UCSD-AML1 (cell line): ENCODE data around the gene CTNNA2.

Experiments used
- DNase-seq: peaks from one replicate; lab custom pipeline; 2025; ENCODE audit not compliant: unreplicated experiment; lab: John Stamatoyannopoulos, UW

CTNNA2 gene

GRCh38 chr2:79611448-79612016 is 98.7 kb downstream of the CTNNA2 start:
- no peak for DNase-seq

DNA sequence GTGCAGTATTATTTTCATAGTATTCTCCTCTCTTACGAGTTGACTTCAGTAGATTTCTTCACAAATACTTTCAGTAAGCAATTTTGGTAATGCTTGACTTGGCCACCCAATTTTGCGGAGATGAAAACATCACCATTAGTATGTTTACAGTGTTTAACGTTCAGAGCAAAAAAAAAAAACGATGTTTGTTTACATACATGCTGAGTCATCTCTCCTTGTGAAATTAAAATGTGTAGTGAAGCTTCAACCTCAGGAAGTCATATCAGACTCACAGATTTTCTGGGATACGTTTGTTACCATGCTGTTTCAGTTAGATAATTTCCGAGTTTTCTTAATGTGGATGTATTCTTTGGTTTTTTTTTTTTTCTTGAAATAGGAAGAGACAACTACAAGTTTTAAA is 100.1 kb downstream of the CTNNA2 start:
- DNase-seq = no peak

- no peak for DNase-seq
Observed at GRCh38 chr2:79619442-79619841, 106.6 kb downstream of the CTNNA2 start.

GRCh38 chr2:79619976-79620375 is 107.1 kb downstream of the CTNNA2 start:
- no peak for DNase-seq

GRCh38 chr2:79620679-79621078 is 107.8 kb downstream of the CTNNA2 start:
- no peak for DNase-seq

GRCh38 chr2:79621252-79621651 is 108.4 kb downstream of the CTNNA2 start:
- DNase-seq = no peak

- no peak for DNase-seq
Observed at GRCh38 chr2:79621755-79622154, 108.9 kb downstream of the CTNNA2 start.

- DNase-seq = no peak
Observed at GRCh38 chr2:79622508-79622907, 109.7 kb downstream of the CTNNA2 start.

GRCh38 chr2:79627237-79627636 is 114.4 kb downstream of the CTNNA2 start:
- DNase-seq = peak; percentile 70

- DNase-seq = no peak
Observed at GRCh38 chr2:79630060-79630459, 117.2 kb downstream of the CTNNA2 start.

- DNase-seq = no peak
Observed at GRCh38 chr2:79630972-79631557, 118.2 kb downstream of the CTNNA2 start.

DNA sequence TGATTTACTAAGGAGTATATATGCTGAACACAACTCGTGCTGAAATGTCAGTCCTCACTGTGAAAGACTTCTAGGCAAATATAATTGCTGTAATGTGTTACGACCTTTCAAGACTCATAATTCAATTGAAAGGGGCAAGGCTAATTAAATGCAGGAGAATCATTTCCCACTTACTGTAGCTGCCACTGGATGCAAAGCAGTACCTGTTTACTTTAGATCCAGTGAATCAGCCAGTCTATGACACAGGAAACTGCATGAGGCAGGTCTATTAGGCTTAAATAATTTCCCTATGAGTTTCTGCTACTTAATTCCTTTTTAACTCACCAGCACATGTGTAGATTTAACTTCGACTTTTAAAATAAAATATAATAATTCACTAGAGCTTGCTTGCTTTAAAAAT is 125.6 kb downstream of the CTNNA2 start:
- DNase-seq = no peak

GRCh38 chr2:79638954-79639353 is 126.1 kb downstream of the CTNNA2 start:
- no peak for DNase-seq

- DNase-seq = no peak
Observed at GRCh38 chr2:79640001-79640400, 127.2 kb downstream of the CTNNA2 start.

DNA sequence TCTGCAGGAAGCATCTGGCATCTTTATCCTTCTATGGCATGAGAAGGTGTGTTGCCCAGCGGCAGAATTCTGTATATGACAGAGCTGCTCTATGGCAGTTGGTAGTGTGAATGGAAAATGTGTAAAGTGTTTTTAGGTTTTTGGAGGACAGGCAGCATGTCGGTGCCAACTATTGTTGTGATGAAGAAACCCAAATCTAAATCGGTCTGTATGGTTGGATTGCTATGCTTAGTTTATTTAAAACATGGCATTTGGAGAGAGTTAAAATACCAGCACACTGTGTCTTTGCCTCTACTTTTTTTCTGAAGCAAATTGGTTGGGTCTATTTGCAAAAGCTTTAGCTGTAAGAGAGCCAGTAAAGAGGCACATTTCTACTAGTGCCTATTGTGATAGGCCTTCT is 136.7 kb downstream of the CTNNA2 start:
- no peak for DNase-seq

DNA sequence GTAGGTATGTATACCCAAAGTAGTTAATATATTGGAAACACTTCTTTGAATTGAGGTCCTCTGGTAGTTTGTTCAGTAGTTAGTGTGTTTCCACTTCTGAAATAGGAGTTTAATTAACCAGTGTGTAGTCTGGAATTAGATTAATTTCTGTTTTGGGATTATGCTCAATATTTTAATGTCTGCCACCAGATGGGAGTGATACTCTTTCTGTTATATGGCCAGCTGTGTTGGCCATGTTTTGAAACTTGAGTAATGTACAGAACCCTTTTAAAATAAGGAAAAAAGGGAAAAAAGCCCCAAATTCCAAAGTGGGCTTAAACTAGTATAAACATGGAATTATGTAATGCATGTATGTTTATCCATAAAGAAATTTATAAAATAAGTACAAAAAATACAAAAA is 147.7 kb downstream of the CTNNA2 start:
- DNase-seq = no peak

DNA sequence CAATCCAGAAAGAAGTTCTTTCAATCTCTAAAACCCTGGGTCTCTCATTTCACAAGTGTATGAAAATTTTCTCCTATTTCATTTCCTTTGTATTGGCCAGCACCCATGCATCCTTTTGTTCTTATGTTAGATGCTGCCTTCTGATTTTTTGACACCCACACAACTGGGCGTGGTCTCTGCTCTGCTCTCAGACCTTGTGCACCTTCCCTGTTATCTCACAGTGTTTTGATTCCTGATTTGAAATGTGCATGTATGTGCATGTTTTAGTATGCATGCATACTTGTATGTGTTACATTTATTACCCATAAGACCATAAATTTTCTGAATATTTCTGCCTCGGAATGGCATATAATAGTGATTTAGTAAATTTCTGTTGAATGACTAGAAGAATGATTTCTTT is 152.2 kb downstream of the CTNNA2 start:
- DNase-seq = no peak

DNA sequence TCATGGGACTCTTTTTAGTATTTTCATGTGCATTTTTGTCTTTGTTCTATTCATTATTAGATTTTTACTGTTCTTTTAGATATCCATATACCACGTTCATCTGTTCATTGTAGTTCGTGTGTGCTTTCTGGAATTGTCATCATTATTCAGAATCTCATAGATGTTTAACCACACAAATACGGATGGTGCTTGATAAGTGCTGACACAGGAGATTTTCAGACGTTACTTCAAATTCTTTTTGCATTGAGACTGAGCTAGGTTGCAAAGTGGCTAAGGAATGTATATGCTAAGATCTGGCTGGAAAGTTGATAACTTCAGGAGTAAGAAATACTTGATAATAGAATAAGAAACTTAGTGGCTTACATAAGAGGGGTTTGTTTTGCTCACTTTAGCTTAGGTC is 153.6 kb downstream of the CTNNA2 start:
- DNase-seq = no peak

DNA sequence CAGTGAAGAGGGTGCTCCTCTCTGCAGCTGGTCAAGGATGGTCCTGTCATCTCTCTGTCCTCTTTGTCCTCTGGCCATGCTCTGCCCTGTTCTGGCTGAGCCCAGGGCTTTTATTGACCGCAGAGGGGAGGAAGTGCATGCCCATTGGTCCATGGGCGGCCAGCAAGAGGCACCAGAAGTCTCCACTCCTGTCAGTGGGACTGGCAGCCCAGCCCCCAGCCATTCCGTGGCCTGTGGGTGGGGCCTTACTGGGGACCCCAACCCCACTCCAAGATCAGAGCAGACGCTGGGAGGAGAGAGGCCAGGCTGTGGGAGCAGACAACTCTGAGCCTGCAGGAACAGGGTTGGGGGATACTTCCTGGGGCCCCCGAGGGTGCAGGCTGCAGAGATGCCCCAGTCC is 156.9 kb downstream of the CTNNA2 start:
- no peak for DNase-seq

GRCh38 chr2:79670198-79670597 is 157.3 kb downstream of the CTNNA2 start:
- DNase-seq = no peak

DNA sequence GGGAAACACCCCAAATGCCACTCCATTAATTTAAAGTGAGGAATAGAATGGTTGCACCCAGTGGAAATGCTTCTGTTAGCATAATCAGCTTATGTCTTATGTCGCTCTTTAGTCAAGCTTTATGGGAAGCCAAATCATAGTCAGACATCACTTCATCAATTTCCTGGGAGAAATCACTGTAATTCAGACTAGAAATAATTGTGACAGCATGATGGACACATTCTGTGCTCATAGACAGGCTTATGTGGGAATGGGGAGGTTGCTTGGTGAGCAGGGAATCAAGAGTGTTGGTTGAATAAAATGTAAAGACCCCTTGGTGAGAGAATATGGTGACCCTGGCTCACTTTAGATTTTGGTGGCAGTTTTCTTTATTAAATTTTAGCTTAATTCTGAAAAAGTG is 174.0 kb downstream of the CTNNA2 start:
- no peak for DNase-seq

GRCh38 chr2:79695248-79695647 is 182.4 kb downstream of the CTNNA2 start:
- no peak for DNase-seq

DNA sequence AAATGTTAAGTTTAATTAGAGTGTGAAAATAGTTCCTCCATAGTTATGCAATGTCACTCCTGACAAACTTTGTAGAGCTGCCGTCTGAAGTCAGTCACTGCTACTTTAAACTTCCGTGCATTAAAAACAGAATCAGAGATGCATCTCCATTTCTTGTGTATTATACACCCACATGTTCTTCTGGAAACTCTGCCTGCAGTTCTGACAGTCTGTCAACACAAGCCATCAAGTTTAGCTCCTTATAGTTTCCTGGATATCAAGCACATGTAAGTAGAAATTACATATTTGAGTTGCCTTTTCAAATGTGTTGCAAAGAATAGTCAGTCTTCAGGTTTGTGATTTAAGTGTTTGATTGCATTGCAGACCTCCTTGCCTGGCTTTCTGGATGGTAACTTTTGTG is 184.3 kb downstream of the CTNNA2 start:
- DNase-seq = no peak
